Neutrophil (primary cell): ENCODE measurements around the gene RBM15.

ENCODE experiments used
- H3K27ac ChIP-seq: fragments of 200-600 bp; sonication (generic); 2 replicates; pipeline ENCODE4 v1.5.1; 2016; ENCODE audit warnings: mild to moderate bottlenecking, moderate library complexity
- H3K27me3 ChIP-seq: fragments of 200-600 bp; sonication (generic); 2 replicates; pipeline ENCODE4 v1.6.0; 2016; ENCODE audit warnings: mild to moderate bottlenecking
- H3K36me3 ChIP-seq: fragments of 200-600 bp; sonication (generic); 2 replicates; pipeline ENCODE4 v1.5.1; 2017
- H3K4me1 ChIP-seq, 2 experiments: fragments of 200-600 bp in 1 of 2; sonication (generic) in 1 of 2; 1 replicate in 1 of 2; 2 replicates in 1 of 2; pipeline versions ENCODE4 v1.5.1 to v1.6.1; 2013 to 2016; ENCODE audit warnings: low read depth in 1 of 2, low read length in 1 of 2, mild to moderate bottlenecking in 1 of 2, moderate library complexity in 1 of 2; ENCODE audit not compliant: control insufficient read depth in 1 of 2, insufficient read depth in 1 of 2
- H3K4me3 ChIP-seq, 2 experiments: fragments of 200-600 bp in 1 of 2; sonication (generic) in 1 of 2; 1 replicate in 1 of 2; 2 replicates in 1 of 2; pipeline ENCODE4 v1.5.1; 2013 to 2016; ENCODE audit warnings: low read depth in 1 of 2, low read length in 1 of 2, mild to moderate bottlenecking in 1 of 2, moderate library complexity in 1 of 2
- H3K9me3 ChIP-seq: fragments of 200-600 bp; sonication (generic); 2 replicates; pipeline ENCODE4 v1.5.1; 2016
- TF ChIP-seq, protein P1 (sequence below): fragments of 200-600 bp; sonication (generic); IDR thresholded peaks from 2 replicates; pipeline ENCODE4 v1.5.1; 2016; ENCODE audit warnings: antibody characterized with exemption

The RBM15 gene

GRCh38 chr1:110341146-110341871 is 2.1 kb downstream of the RBM15 start:
- peak overlapping the region; percentile 1 for H3K27ac ChIP-seq

GRCh38 chr1:110341872-110342331 is 2.7 kb downstream of the RBM15 start:
- Histone ChIP-seq H3K4me1 (peaks cover 39 to 41% of the 10 kb centered on the region in 2 experiments), H3K36me3 (peaks cover 21% of the 10 kb centered on the region), H3K9me3 (no peaks in the 10 kb centered on the region), H3K4me3 (no peak overlapping the region), H3K27ac (peak overlapping the region; percentile 1), H3K27me3 (no peaks in the 10 kb centered on the region)
- TF ChIP-seq, protein P1, sequence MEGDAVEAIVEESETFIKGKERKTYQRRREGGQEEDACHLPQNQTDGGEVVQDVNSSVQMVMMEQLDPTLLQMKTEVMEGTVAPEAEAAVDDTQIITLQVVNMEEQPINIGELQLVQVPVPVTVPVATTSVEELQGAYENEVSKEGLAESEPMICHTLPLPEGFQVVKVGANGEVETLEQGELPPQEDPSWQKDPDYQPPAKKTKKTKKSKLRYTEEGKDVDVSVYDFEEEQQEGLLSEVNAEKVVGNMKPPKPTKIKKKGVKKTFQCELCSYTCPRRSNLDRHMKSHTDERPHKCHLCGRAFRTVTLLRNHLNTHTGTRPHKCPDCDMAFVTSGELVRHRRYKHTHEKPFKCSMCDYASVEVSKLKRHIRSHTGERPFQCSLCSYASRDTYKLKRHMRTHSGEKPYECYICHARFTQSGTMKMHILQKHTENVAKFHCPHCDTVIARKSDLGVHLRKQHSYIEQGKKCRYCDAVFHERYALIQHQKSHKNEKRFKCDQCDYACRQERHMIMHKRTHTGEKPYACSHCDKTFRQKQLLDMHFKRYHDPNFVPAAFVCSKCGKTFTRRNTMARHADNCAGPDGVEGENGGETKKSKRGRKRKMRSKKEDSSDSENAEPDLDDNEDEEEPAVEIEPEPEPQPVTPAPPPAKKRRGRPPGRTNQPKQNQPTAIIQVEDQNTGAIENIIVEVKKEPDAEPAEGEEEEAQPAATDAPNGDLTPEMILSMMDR, result no peak

More at GRCh38 chr1:110341146-110341871, 2.1 kb downstream of the RBM15 start:
- Histone ChIP-seq H3K9me3 (no peaks in the 10 kb centered on the region), H3K27me3 (no peaks in the 10 kb centered on the region), H3K4me1 (peaks cover 41 to 44% of the 10 kb centered on the region in 2 experiments), H3K36me3 (peaks cover 16% of the 10 kb centered on the region), H3K4me3 (no peak overlapping the region)
- TF ChIP-seq, protein P1, result no peak

GRCh38 chr1:110343249-110343648 is 4.1 kb downstream of the RBM15 start:
- H3K4me3 ChIP-seq, result no peak overlapping the region
- TF ChIP-seq, protein P1, result no peak
- H3K27ac ChIP-seq, result no peak overlapping the region
- no peaks in the 10 kb centered on the region for H3K9me3 ChIP-seq
- peaks cover 30% of the 10 kb centered on the region for H3K36me3 ChIP-seq
- peaks cover 27 to 32% of the 10 kb centered on the region in 2 experiments for H3K4me1 ChIP-seq
- H3K27me3 ChIP-seq, result no peaks in the 10 kb centered on the region

DNA sequence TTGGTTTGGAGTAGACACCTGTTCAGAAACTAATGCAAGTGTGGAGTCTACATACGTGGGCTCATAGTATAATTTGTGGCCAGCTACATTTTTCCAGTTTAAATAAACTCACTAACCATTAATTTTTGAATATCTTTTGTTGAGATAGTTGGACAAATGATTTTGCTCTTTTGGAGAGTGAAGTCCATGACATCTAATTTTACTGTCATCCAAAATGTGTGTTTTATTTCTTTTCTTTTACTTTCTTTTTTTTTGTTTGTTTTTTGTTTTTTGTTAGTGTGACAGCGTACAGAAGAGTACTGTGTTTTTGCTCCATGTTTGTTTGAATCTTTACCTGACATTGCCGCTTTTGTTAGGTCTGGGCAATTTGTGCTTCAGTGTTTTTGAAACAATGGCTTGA is 5.0 kb downstream of the RBM15 start:
- Histone ChIP-seq H3K36me3 (peaks cover 30% of the 10 kb centered on the region), H3K27ac (peak overlapping the region; percentile 11), H3K9me3 (no peaks in the 10 kb centered on the region), H3K4me1 (peaks cover 27 to 32% of the 10 kb centered on the region in 2 experiments), H3K4me3 (no peak overlapping the region), H3K27me3 (no peaks in the 10 kb centered on the region)
- TF ChIP-seq, protein P1, result no peak

DNA sequence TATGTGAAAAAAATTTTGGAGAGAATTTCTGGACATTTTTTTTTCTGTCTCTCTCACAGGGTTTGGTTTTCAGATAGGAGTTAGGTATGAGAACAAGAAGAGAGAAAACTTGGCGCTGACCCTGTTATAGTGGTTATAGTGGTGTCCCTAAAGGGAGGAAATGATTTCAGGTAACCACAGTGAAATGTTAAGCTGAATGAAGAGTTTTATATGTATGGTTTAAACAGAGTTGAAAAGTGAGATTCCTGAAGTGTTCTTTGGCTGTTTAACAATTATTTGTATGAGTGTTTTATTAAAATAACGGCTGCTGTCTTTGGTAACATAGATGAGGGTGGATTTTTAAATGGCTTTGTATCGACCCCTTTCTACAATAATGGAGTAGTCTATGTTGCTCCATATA is 6.3 kb downstream of the RBM15 start:
- Histone ChIP-seq H3K4me1 (peaks cover 20 to 23% of the 10 kb centered on the region in 2 experiments), H3K27me3 (no peaks in the 10 kb centered on the region), H3K27ac (no peak overlapping the region), H3K36me3 (peaks cover 30% of the 10 kb centered on the region), H3K4me3 (no peak overlapping the region), H3K9me3 (no peaks in the 10 kb centered on the region)
- TF ChIP-seq, protein P1, result no peak
